Endothelial cell of umbilical vein (primary cell): ENCODE results near the gene TNS1.

Experiments
- CTCF ChIP-seq, 2 donors: IDR thresholded peaks; 1 replicate in 1 of 2; 2 replicates in 1 of 2; pipeline ENCODE4 v1.5.1; 2011; ENCODE audit warnings: low read length in 2 of 2, mild to moderate bottlenecking in 2 of 2, moderate library complexity in 2 of 2, control low read depth in 1 of 2, inconsistent platforms in 1 of 2, low read depth in 1 of 2; ENCODE audit not compliant: insufficient read depth in 1 of 2; ENCODE audit errors: extremely low read depth in 1 of 2
- EZH2 ChIP-seq: IDR thresholded peaks from 2 replicates; pipeline ENCODE4 v1.6.1; 2012; ENCODE audit warnings: borderline replicate concordance, low read depth, mild to moderate bottlenecking, moderate library complexity, low read length, inconsistent platforms; ENCODE audit not compliant: severe bottlenecking
- MAX ChIP-seq: IDR thresholded peaks from 2 replicates; pipeline ENCODE4 v1.6.1; 2011; ENCODE audit not compliant: insufficient read depth, insufficient read length
- POLR2A ChIP-seq: IDR thresholded peaks from 2 replicates; pipeline ENCODE4 v1.6.1; 2012; ENCODE audit warnings: low read depth, mild to moderate bottlenecking, control low read depth, low read length
- POLR2AphosphoS5 ChIP-seq: IDR thresholded peaks from 2 replicates; pipeline ENCODE4 v1.6.1; 2012; ENCODE audit warnings: low read depth, mild to moderate bottlenecking, control low read depth, low read length, moderate library complexity; ENCODE audit not compliant: insufficient read depth

GRCh38 chr2:217944923-217945322, 57.9 kb downstream of the TNS1 start:
- no peak for TF ChIP-seq EZH2
- TF ChIP-seq POLR2A = no peak
- no peak for TF ChIP-seq CTCF (IDR thresholded peaks at IDR 0.05; ENCODE audit: extremely low read depth in 1 of 2, insufficient read depth in 1 of 2, low read depth in 1 of 2, low read length in 2 of 2)
- TF ChIP-seq POLR2AphosphoS5 = no peak
- TF ChIP-seq MAX = no peak
